ENCODE measurements around the gene FOXL2NB. TPM values are rescaled to one million over a fixed set of nuclear protein-coding genes. Genes with fewer than 3 reads are reported as not detected.

FOXL2NB gene
- total RNA-seq, 3 donors from 2014 or later (not counting 1 experiment from before 2014, with no cell fraction given): not detected

GRCh38 chr3:138941259-138941885, 5.6 kb upstream of the FOXL2NB start:
- peak; percentile 17 for TF ChIP-seq CTCF (IDR thresholded peaks at IDR 0.05)
- intact Hi-C loops (cut with micrococcal nuclease): no loop called here
- no peak overlapping the region for H3K27ac Mint-ChIP-seq
- H3K36me3 Mint-ChIP-seq: no peaks in the 10 kb centered on the region
- H3K27me3 Mint-ChIP-seq (ENCODE audit: low read depth in 2 of 2): peaks cover 76 to 79% of the 10 kb centered on the region in 2 donors
- H3K4me3 ChIP-seq (ENCODE audit: low read length): no peak overlapping the region
- no peak overlapping the region for H3K4me3 Mint-ChIP-seq
- H3K27ac ChIP-seq (ENCODE audit: low read length): no peak overlapping the region
- H3K36me3 ChIP-seq (ENCODE audit: control insufficient read depth, insufficient read depth, low read length): no peaks in the 10 kb centered on the region
- H3K4me1 Mint-ChIP-seq: peaks cover 27 to 51% of the 10 kb centered on the region in 2 donors
- H3K27me3 ChIP-seq (ENCODE audit: control insufficient read depth, insufficient read depth, low read length): peaks cover 91% of the 10 kb centered on the region
- H3K9me3 Mint-ChIP-seq: no peaks in the 10 kb centered on the region
- H3K9me3 ChIP-seq (ENCODE audit: control insufficient read depth, insufficient read depth, low read length): no peaks in the 10 kb centered on the region
- peaks cover 60% of the 10 kb centered on the region for H3K4me1 ChIP-seq (ENCODE audit: control insufficient read depth, insufficient read depth, low read length)
- ATAC-seq (no peak), DNase-seq (peak in 1 of 2 donors; percentile 43)
- WGBS (ENCODE audit: insufficient coverage): 45% methylated on average over 7 of the region's 7 CpGs

DNA sequence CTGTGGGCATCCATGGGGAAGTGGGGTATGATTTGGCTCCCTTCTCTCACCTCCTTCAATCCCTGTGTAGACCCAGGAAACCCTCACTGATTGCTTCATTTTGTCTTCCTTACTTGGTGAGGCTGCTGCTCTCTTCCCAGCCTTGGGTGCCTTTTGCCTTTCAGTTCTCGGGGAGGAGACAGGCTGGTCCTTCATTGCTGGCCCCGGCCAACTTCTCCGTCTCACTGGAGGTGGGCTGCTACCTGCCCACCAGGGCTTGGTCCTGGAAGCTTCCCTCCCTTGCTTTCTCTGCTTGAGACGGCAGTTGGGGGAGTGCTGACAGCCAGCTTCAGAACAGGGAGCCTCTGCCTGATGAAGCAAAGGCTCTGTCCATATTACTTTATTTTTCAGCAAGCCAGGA, 4.7 kb upstream of the FOXL2NB start:
- no peak overlapping the region for H3K4me3 ChIP-seq (ENCODE audit: low read length)
- no peak for ATAC-seq
- no peaks in the 10 kb centered on the region for H3K9me3 Mint-ChIP-seq
- no peak overlapping the region for H3K27ac Mint-ChIP-seq
- H3K9me3 ChIP-seq (ENCODE audit: control insufficient read depth, insufficient read depth, low read length): no peaks in the 10 kb centered on the region
- H3K27me3 ChIP-seq (ENCODE audit: control insufficient read depth, insufficient read depth, low read length): peaks cover 89% of the 10 kb centered on the region
- no peak for TF ChIP-seq CTCF (IDR thresholded peaks at IDR 0.05)
- no peak for DNase-seq
- no peaks in the 10 kb centered on the region for H3K36me3 Mint-ChIP-seq
- peaks cover 72 to 74% of the 10 kb centered on the region in 2 donors for H3K27me3 Mint-ChIP-seq (ENCODE audit: low read depth in 2 of 2)
- intact Hi-C loops (cut with micrococcal nuclease): no loop called here
- no peak overlapping the region for H3K4me3 Mint-ChIP-seq
- H3K27ac ChIP-seq (ENCODE audit: low read length): no peak overlapping the region
- H3K36me3 ChIP-seq (ENCODE audit: control insufficient read depth, insufficient read depth, low read length): no peaks in the 10 kb centered on the region
- H3K4me1 ChIP-seq (ENCODE audit: control insufficient read depth, insufficient read depth, low read length): peaks cover 60% of the 10 kb centered on the region
- peaks cover 22 to 50% of the 10 kb centered on the region in 2 donors for H3K4me1 Mint-ChIP-seq
- 80% methylated on average over 4 of the region's 4 CpGs for WGBS (ENCODE audit: insufficient coverage)

GRCh38 chr3:138942861-138943623, 4.0 kb upstream of the FOXL2NB start:
- H3K36me3 Mint-ChIP-seq: no peaks in the 10 kb centered on the region
- peaks cover 56% of the 10 kb centered on the region for H3K4me1 ChIP-seq (ENCODE audit: control insufficient read depth, insufficient read depth, low read length)
- no peak overlapping the region for H3K27ac Mint-ChIP-seq
- intact Hi-C loops (cut with micrococcal nuclease): no loop called here
- H3K4me3 ChIP-seq (ENCODE audit: low read length): no peak overlapping the region
- peaks cover 72 to 74% of the 10 kb centered on the region in 2 donors for H3K27me3 Mint-ChIP-seq (ENCODE audit: low read depth in 2 of 2)
- H3K4me1 Mint-ChIP-seq: peaks cover 19 to 44% of the 10 kb centered on the region in 2 donors
- no peaks in the 10 kb centered on the region for H3K36me3 ChIP-seq (ENCODE audit: control insufficient read depth, insufficient read depth, low read length)
- WGBS (ENCODE audit: insufficient coverage): 21% methylated on average over 24 of the region's 25 CpGs
- H3K9me3 Mint-ChIP-seq: no peaks in the 10 kb centered on the region
- TF ChIP-seq CTCF (IDR thresholded peaks at IDR 0.05): no peak
- H3K9me3 ChIP-seq (ENCODE audit: control insufficient read depth, insufficient read depth, low read length): no peaks in the 10 kb centered on the region
- peak overlapping the region; percentile 35 for H3K4me3 Mint-ChIP-seq
- H3K27me3 ChIP-seq (ENCODE audit: control insufficient read depth, insufficient read depth, low read length): peaks cover 83% of the 10 kb centered on the region
- H3K27ac ChIP-seq (ENCODE audit: low read length): no peak overlapping the region
- DNase-seq: no peak
- no peak for ATAC-seq

All from natural killer cell (primary cell).